ENCODE data around the gene ICA1L.
"Not testable (repeated sequence)": the region's sequence is repeated elsewhere in the genome, so short reads cannot be mapped to it uniquely, and the experiment has no call there.

The ICA1L gene

GRCh38 chr2:202847693-202848524 lies 23.7 kb downstream of the ICA1L start:
- DNase-seq = no peak

DNA sequence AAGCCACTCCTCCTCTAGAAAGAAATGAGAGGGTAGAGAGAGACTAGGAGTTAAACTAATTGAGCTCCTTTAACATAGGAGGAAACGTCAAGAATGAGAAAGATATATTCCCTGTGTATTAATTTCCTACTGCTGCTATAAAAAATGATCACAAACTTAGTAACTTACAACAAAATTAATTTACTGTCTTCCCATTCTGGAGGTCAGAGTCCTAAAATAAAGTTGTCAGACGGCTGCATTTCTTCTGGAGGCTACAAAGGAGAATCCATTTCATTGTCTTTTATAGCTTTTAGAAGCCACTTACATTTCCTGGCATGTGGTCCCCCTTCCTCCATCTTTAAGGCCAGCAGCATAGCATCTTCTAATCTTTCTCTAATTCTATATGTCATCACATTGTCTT lies 26.9 kb downstream of the ICA1L start:
- no peak for DNase-seq

GRCh38 chr2:202842690-202843089 lies 28.9 kb downstream of the ICA1L start:
- no peak for DNase-seq

DNA sequence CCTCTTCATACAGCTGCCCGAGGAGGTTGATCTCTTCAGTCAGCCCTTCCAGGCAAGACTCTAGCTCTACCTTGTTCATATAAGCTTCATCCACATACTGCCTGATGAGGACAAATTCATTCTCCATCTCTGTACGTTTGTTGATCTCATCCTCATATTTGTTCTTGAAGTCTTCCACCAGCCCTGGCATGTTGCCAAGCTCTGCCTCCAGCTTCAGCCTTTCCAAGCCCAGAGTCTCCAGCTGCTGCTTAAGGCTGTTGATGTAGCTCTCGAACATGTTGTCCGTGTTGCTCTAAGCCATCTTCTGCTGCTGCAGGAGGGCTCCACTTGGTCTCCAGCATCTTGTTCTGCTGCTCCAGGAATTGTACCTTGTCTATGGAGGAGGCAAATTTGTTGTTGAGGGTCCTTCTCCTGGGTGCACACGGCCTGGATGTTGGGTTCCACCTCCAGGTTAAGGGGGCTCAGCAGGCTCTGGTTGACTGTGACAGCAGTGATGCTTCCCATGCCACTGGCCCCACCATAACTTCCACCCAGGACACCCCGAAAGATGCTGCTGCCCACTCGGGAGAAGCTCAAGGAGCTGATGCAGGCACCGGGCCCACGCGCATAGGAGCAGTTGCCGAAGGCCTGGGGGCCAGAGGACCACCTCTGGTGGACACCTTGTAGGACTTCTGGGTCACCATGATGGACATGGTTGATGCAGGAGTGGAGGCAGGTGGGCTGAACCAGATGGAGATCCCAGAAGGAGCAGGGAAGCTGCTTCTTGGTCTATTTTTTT lies 30.3 kb downstream of the ICA1L start:
- no peak for DNase-seq

- peak; percentile 46 to 66 for DNase-seq
Observed at GRCh38 chr2:202831242-202832220, 40.0 kb downstream of the ICA1L start.

- no peak for DNase-seq
Observed at GRCh38 chr2:202824901-202825300, 46.7 kb downstream of the ICA1L start.

GRCh38 chr2:202822411-202822810 lies 49.2 kb downstream of the ICA1L start:
- DNase-seq = no peak

DNA sequence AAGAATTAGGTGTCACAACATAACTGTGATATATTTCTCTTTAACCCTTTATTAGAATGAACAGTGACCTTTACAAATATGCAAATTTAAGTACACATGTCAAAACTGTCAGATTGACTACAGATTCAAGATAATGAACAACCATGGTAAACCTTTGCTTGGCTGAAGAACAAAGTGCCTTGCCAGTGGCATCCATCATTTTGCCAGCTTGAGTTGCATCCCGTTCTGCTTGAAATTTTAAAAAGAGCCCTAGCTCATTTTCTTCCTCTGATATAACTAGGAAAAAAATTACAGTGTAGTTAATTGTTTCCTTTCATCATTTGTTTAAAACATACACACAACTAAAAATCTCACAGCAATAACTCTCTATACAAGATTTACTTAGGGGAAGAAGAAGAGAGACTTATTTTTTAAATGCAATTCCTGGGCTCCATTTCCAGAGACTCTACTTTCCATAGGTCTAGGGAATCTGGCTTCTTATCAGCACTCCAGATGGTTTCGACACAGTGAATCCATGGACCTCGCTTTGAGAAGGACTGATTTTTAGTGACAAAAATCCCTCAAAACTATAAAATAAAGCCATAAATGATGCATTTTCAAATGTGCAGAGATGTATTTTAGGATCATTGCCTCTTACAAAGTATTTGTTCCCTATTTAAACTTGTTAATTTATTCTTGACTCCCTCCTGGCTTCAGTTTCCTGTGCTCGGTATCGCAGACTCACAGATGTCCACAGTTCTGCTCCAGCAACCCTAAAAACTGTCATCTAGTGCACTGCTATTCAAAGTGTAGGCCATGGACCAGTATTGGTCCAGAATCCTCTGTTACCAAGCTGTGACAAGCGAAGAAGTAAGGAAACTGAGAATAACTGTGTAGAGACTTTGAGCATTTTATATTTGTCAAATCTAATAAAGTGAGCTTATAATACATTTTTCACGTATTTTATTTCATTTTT lies 50.1 kb downstream of the ICA1L start:
- DNase-seq = no peak

DNA sequence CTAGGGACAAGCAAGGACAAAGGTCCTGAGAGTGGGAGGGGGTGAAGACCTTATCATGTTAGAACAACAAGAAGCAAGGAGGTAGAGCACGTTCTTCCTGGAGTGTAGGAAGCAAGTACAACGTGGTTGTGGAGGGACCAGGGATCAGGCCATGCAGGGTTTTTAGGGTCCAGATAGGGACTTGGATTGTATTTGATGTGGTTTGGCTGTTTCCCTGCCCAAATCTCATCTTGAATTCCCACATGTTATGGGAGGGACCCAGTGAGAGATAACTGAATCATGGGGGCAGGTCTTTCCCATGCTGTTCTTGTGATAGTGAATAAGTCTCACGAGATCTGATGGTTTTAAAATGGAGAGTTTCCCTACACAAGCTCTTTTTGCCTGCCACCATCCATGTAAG lies 53.2 kb downstream of the ICA1L start:
- no peak for DNase-seq

GRCh38 chr2:202817771-202818170 lies 53.8 kb downstream of the ICA1L start:
- no peak for DNase-seq

- no peak for DNase-seq
Observed at GRCh38 chr2:202815548-202816360, 55.8 kb downstream of the ICA1L start.

GRCh38 chr2:202814226-202814625 lies 57.3 kb downstream of the ICA1L start:
- DNase-seq = no peak

- no peak for DNase-seq
Observed at GRCh38 chr2:202813387-202813786, 58.2 kb downstream of the ICA1L start.

DNA sequence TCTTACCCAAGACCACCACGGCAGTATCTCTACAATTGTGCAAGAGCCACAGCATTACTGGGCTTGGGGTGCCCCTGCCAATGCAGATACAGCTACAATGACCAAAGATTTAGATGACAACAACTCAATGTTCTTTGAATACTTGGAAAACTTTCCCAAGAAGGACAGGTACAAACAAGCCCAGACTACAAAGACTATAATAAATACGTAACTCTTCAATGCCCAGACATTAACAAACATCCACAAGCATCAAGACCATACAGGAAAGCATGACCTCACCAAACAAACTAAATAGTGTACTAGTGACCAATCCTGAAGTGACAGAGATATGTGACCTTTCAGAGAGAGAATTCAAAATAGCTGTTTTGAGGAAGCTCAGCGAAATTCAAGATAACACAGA lies 62.8 kb downstream of the ICA1L start:
- DNase-seq = no peak

GRCh38 chr2:202807431-202808138 lies 64.0 kb downstream of the ICA1L start:
- not testable (repeated sequence) for DNase-seq

- DNase-seq = not testable (repeated sequence)
Observed at GRCh38 chr2:202805911-202806310, 65.7 kb downstream of the ICA1L start.

- no peak for DNase-seq
Observed at GRCh38 chr2:202797944-202798343, 73.6 kb downstream of the ICA1L start.

- DNase-seq = no peak
Observed at GRCh38 chr2:202790676-202791075, 80.9 kb downstream of the ICA1L start.

GRCh38 chr2:202786842-202787241 lies 84.7 kb downstream of the ICA1L start:
- DNase-seq = no peak

- no peak for DNase-seq
Observed at GRCh38 chr2:202782940-202783558, 88.5 kb downstream of the ICA1L start.

Measured in NCI-H2081 (cell line).